ENCODE results near the gene GAB2. TPM values are rescaled to one million over a fixed set of nuclear protein-coding genes. Genes with fewer than 3 reads are reported as not detected.

GAB2 gene
- total and polyA plus RNA-seq, 8 donors, result 18.8 to 59.6 (median 19.7) TPM

DNA sequence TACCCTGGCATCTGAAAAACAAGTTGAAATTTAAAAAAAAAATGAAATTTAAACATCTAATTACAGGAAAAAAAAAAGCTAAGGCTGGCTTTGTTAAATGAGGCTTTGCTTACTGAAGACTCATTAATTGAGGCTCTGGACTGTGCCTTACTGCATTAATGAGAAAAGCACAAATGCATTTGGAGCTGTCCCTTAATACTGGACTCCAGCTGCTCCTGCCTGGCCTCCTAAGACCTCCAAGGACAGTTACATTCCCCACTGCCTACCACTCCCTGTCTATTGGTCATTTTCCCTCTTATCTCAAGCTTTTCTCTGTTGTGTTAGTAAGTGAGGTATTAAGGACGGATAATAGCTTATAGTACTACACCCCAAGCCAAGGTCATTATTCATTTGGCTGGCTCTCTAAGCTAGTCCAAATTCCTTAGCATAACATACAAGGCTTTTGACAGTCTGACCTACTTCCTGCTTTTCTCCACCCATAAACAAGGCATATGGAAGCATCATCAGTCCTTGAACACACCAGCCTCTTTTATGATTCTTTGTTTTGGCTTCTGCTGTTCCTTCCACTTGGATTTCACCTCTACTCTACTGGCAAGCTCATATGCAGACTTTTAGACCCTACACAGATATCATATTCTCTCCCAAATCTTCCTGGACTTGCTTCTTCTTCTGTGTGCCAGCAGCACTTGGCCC lies 166.4 kb downstream of the GAB2 start:
- ATAC-seq (peak; percentile 62), DNase-seq (peak in 1 of 4 donors; percentile 28)
- no peaks in the 10 kb centered on the region for H3K27me3 ChIP-seq
- peaks cover 12 to 16% of the 10 kb centered on the region in 2 donors for H3K4me1 ChIP-seq
- H3K9me3 ChIP-seq, result no peaks in the 10 kb centered on the region
- intact Hi-C loops (cut with DNase I), result no loop called here
- H3K36me3 ChIP-seq, result peaks cover 0 to 22% of the 10 kb centered on the region in 2 donors
- H3K4me3 ChIP-seq, result no peak overlapping the region
- no peak for TF ChIP-seq CTCF (IDR thresholded peaks at IDR 0.05)
- H3K27ac ChIP-seq, result peak overlapping the region; percentile 10 to 35

DNA sequence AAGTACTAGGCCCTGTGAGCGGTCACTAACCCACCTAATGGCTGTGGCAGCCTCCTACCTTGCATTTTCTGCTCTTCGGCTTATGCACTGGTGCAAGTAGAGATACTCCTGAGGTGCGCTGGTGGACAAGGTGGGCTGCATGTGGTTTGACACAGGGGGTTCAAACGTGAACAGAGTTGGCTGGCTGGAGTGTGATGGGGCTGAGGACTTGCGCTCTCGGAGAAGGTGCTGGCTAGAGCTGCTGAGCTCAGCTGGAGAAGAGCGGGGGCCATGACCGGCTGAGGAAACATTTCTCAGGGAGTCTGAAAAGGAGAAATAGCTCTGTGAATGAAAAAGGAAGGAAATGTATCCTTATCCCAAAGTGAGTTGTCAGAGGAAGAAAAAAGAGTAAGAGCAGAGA lies 167.5 kb downstream of the GAB2 start:
- H3K27me3 ChIP-seq, result no peaks in the 10 kb centered on the region
- intact Hi-C loops (cut with DNase I), result no loop called here
- H3K4me1 ChIP-seq, result peaks cover 10 to 17% of the 10 kb centered on the region in 2 donors
- DNase-seq (no peak), ATAC-seq (no peak)
- peaks cover 0 to 25% of the 10 kb centered on the region in 2 donors for H3K36me3 ChIP-seq
- no peak for TF ChIP-seq CTCF (IDR thresholded peaks at IDR 0.05)
- no peak overlapping the region for H3K4me3 ChIP-seq
- H3K9me3 ChIP-seq, result no peaks in the 10 kb centered on the region
- H3K27ac ChIP-seq, result no peak overlapping the region

DNA sequence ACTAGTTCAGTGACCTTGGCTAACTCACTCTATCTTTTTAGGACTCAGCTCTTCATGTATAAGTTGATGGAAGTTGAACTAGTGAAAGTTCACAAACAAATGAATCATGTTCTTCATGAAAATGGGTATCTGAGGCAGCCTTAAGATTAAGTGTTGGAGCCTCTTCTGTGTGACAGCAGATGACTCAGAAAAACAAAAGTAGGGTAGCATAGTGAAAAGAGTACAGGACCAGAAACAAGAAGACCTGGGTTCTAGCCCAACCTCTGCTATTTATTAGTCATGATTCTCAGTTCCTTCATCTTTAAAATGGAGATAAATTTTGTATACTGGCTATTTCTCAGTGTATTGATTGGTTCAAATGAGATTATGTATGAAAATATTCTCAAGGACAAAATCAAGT lies 168.7 kb downstream of the GAB2 start:
- TF ChIP-seq CTCF (IDR thresholded peaks at IDR 0.05), result no peak
- H3K4me1 ChIP-seq, result peaks cover 10 to 27% of the 10 kb centered on the region in 2 donors
- intact Hi-C loops (cut with DNase I), result no loop called here
- DNase-seq, result no peak
- no peak overlapping the region for H3K27ac ChIP-seq
- peaks cover 0 to 25% of the 10 kb centered on the region in 2 donors for H3K36me3 ChIP-seq
- H3K4me3 ChIP-seq, result no peak overlapping the region
- no peaks in the 10 kb centered on the region for H3K9me3 ChIP-seq
- H3K27me3 ChIP-seq, result no peaks in the 10 kb centered on the region
- no peak for ATAC-seq

DNA sequence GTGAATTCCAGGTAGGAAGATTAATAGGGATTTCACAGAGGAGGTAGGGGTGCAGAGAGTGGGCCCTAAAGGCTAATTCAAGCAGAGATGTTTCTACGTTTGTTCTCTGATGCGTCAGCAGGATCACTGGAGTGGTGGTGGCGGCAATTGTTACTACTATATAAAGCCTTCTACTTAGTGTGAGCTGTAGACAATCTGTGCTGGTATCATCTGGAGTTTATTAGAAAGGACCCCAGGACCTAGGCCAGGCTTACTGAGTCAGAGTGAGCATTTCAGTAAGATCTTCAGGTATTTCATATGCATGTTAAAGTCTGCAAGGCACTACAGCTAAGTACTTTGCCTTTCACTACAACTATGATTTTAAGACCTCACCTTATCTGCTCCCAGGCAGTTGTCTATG lies 169.4 kb downstream of the GAB2 start:
- intact Hi-C loops (cut with DNase I), result no loop called here
- H3K9me3 ChIP-seq, result no peaks in the 10 kb centered on the region
- H3K4me3 ChIP-seq, result no peak overlapping the region
- peaks cover 10 to 27% of the 10 kb centered on the region in 2 donors for H3K4me1 ChIP-seq
- no peak for TF ChIP-seq CTCF (IDR thresholded peaks at IDR 0.05)
- H3K27me3 ChIP-seq, result no peaks in the 10 kb centered on the region
- DNase-seq (no peak), ATAC-seq (no peak)
- H3K27ac ChIP-seq, result no peak overlapping the region
- H3K36me3 ChIP-seq, result peaks cover 0 to 25% of the 10 kb centered on the region in 2 donors

DNA sequence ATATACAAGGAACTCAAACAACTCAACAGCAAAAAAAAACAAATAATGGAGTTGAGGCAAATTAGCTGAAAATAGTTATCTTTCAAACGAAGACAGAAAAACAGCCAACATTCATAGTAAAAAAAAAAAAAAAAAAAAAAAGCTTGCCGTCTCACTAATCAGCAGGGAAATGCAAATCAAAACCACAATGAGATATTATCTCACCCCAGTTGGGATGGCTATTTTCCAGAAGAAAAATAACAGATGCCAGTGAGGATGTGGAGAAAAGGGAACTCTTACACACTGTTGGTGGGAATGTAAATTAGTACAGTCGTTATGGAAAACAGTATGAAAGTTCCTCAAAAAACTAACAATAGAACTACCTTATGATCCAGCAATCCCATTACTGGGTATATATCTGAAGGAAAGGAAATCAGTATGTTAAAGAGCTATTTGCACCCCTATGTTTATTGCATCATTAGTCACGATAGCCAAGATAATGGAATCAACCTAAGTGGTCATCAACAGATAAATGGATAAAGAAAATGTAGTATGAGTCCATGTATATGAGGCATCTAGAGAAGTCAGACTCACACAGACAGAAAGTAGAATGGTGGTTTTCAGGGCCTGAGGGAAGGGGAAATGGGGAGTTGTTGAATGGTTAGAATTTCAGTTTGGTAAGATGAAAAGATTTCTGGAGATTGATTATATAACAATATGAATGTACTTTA lies 172.9 kb downstream of the GAB2 start:
- peaks cover 0 to 18% of the 10 kb centered on the region in 2 donors for H3K36me3 ChIP-seq
- ATAC-seq (no peak), DNase-seq (no peak)
- peaks cover 0 to 7% of the 10 kb centered on the region in 2 donors for H3K9me3 ChIP-seq
- intact Hi-C loops (cut with DNase I), result no loop called here
- no peak for TF ChIP-seq CTCF (IDR thresholded peaks at IDR 0.05)
- peaks cover 0 to 11% of the 10 kb centered on the region in 2 donors for H3K4me1 ChIP-seq
- peak overlapping the region in 1 of 2 donors; percentile 25 for H3K27ac ChIP-seq
- no peaks in the 10 kb centered on the region for H3K27me3 ChIP-seq
- no peak overlapping the region for H3K4me3 ChIP-seq

All from left lung (tissue), 10 donors.